HUES48 (cell line): ENCODE measurements around the gene HMG20B.
"Not testable (repeated sequence)": the region's sequence is repeated elsewhere in the genome, so short reads cannot be mapped to it uniquely, and the experiment has no call there.

ENCODE experiments used
- H3K27ac ChIP-seq: one replicate; pipeline ENCODE4 v1.7.0; 2013; ENCODE audit warnings: low read depth, low read length, inconsistent platforms
- H3K27me3 ChIP-seq: 2 replicates; pipeline ENCODE4 v1.6.1; 2013; ENCODE audit warnings: mild to moderate bottlenecking, low read length; ENCODE audit not compliant: control insufficient read depth, insufficient read depth
- H3K36me3 ChIP-seq: 2 replicates; pipeline ENCODE4 v1.6.1; 2013; ENCODE audit warnings: low read length; ENCODE audit not compliant: control insufficient read depth, insufficient read depth
- H3K4me1 ChIP-seq: 2 replicates; pipeline ENCODE4 v1.6.1; 2013; ENCODE audit warnings: mild to moderate bottlenecking, low read length; ENCODE audit not compliant: control insufficient read depth, insufficient read depth
- H3K4me3 ChIP-seq: 2 replicates; pipeline ENCODE4 v1.5.1; 2013; ENCODE audit warnings: mild to moderate bottlenecking, low read depth, low read length
- H3K9ac ChIP-seq: 2 replicates; pipeline ENCODE4 v1.6.1; 2013; ENCODE audit warnings: mild to moderate bottlenecking, low read depth, low read length, moderate library complexity
- H3K9me3 ChIP-seq: 2 replicates; pipeline ENCODE4 v1.6.1; 2013; ENCODE audit warnings: low read length; ENCODE audit not compliant: control insufficient read depth, insufficient read depth

The HMG20B gene

GRCh38 chr19:3557461-3558248 lies 15.1 kb upstream of the HMG20B start, which contains the start of gene MFSD12:
TSS of gene MFSD12 (minus strand) at chr19:3557586. CDS start at chr19:3557403, 183 bp downstream.
- Histone ChIP-seq H3K4me3 (peak within 1 kb of the TSS; percentile 91), H3K9me3 (no peaks in the 10 kb centered on the region), H3K9ac (peak within 1 kb of the TSS; percentile 54; the same call in 1 of the 2 replicates), H3K27ac (no peak within 1 kb of the TSS), H3K27me3 (0 out of 2 replicates have a peak, but pooled peaks cover 6% of the 10 kb centered on the region), H3K4me1 (peaks cover 4% of the 10 kb centered on the region; the same call in 1 of the 2 replicates), H3K36me3 (no peaks in the 10 kb centered on the region)

DNA sequence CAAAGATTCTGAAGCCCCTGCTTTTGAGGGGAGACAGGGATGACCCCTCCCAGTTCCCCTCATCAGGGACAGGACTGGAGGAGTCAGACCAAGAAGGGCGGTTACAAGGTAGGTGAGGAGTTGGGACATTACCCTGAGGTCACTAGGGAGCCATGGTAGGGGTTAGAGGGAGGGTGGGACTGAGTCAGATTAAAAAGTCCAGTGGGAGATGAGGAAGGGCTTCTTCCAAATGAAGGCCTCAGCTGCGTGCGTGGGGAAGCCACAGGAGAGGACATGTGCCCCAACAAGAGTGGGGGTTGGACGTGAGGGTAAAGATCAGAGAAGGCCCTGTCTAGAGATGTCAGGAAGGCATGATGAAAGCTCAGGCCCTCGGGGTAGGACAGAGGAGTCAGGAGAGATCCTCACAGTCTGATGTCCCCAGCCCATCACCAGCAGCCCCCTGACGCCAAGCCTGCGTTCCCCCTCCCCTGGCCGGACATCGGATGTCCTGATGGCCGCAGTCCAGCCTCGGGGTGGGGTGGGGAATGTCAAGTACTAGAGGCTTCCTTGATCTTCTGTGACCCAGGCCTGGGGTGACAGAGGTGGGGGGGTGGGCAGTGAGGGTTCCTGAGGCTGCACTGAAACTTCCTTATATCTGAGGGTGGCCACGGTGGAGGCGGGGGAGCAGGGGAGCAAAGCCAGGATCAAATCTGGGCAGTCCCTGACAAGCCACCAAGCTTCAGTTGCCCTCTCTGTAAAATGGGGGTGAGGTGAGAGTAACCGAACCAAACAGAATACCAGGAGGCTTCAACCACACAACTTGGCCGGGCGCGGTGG lies 8.8 kb upstream of the HMG20B start:
- no peaks in the 10 kb centered on the region for H3K36me3 ChIP-seq
- no peaks in the 10 kb centered on the region for H3K4me1 ChIP-seq
- no peaks in the 10 kb centered on the region for H3K9me3 ChIP-seq
- no peak overlapping the region for H3K4me3 ChIP-seq
- no peak overlapping the region for H3K9ac ChIP-seq
- H3K27me3 ChIP-seq, result no peaks in the 10 kb centered on the region
- H3K27ac ChIP-seq, result no peak overlapping the region

- Histone ChIP-seq H3K27me3 (no peaks in the 10 kb centered on the region), H3K36me3 (no peaks in the 10 kb centered on the region), H3K4me1 (no peaks in the 10 kb centered on the region), H3K4me3 (no peak overlapping the region), H3K27ac (no peak overlapping the region), H3K9me3 (no peaks in the 10 kb centered on the region), H3K9ac (no peak overlapping the region)
Measured at GRCh38 chr19:3565139-3565538, 7.6 kb upstream of the HMG20B start.

GRCh38 chr19:3570042-3570441 lies 2.7 kb upstream of the HMG20B start:
- not testable (repeated sequence) for H3K4me1 ChIP-seq, H3K9ac ChIP-seq, H3K27ac ChIP-seq, H3K27me3 ChIP-seq, H3K9me3 ChIP-seq, H3K4me3 ChIP-seq, H3K36me3 ChIP-seq

DNA sequence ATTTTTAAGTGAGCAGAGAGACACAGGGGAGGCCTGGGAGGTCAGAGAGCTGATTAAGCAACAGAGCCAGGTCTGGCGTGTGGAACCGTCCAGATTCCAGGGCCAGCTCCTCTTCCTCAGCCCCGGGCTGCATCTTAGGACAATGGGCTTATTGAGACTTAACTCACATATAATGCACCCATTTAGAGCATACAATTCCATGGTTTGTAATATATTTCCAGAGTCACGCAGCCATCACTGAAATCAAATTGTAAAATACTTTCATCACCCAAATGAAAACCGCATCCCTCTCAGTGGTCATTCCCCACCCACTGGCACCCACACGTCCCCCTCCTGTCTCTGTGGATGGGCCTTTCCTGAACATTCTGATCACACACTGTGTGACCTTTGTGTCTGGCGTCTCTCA lies 2.1 kb upstream of the HMG20B start:
- peaks cover 4% of the 10 kb centered on the region; the same call in 1 of the 2 replicates for H3K4me1 ChIP-seq
- H3K27me3 ChIP-seq, result no peaks in the 10 kb centered on the region
- H3K27ac ChIP-seq, result no peak overlapping the region
- peaks cover 6% of the 10 kb centered on the region for H3K36me3 ChIP-seq
- H3K4me3 ChIP-seq, result no peak overlapping the region
- no peak overlapping the region for H3K9ac ChIP-seq
- no peaks in the 10 kb centered on the region for H3K9me3 ChIP-seq

DNA sequence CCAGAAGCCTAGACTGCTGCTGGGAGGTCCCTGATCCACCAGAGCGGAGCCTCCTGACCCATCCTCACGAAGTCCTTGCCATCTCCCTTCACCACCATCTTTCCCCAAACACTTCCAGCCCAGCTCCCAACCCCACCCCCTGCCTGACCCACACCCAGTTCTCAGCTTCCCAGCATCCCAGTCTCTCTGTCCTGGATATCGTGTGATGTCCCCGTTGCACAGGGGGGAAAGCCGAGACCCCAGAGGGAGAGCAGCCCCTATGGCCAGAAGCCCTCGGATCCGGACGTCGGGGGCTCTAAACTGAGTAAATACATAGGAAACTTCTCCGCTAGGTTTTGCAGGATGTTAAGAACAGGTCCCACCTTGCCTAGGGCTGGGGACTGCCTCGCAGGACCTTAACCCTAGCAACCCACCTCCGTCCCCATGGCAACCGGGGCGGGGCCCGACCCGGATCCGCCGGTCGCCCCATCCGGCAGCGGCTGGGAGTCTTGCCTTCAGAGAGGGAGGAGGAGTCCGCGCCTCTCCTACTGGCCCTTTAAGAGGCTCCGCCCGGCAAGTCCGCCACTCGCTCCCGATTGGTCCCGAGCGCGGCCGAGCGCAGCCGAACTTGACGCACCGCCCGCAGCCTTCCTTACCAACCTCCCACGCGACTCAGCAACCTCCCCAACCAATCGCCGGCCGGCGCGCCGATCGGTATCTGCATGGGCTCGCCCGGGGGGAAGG lies 451 bp upstream of the HMG20B start:
- H3K9ac ChIP-seq, result no peak overlapping the region
- H3K27me3 ChIP-seq, result no peaks in the 10 kb centered on the region
- peak overlapping the region; percentile 43 for H3K4me3 ChIP-seq
- no peaks in the 10 kb centered on the region for H3K9me3 ChIP-seq
- peaks cover 6% of the 10 kb centered on the region for H3K36me3 ChIP-seq
- H3K4me1 ChIP-seq, result peaks cover 13% of the 10 kb centered on the region
- H3K27ac ChIP-seq, result no peak overlapping the region

DNA sequence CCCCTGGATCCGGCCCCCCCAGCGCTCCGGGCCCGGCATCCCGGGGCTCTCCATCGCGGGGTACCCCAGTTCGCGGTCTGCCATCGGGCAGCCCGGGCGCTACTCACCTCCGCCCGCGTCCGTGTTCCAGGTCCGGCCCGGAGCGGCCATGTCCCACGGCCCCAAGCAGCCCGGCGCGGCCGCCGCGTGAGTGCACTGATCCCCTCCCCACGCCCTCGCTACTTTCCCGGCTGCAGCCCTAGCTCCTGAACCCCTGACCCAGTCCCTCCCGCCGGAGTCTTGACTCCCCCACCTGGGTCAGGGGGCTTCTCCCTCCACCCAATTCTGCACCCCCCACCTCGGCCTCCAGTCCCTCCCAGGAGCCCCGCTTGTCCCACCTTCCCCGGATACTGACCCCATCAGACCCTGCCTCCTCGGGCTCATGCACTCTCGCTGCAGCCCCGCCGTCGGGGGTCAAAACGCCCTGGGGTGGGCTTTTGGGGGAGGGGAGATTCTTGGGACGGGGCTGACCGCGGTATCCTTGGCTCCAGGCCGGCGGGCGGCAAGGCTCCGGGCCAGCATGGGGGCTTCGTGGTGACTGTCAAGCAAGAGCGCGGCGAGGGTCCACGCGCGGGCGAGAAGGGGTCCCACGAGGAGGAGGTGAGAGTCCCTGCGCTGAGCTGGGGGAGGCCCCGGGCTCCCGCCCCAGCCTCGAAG lies 566 bp downstream of the HMG20B start:
- Histone ChIP-seq H3K9ac (no peak overlapping the region; the same call in 1 of the 2 replicates), H3K36me3 (peaks cover 6% of the 10 kb centered on the region), H3K27ac (peak overlapping the region; percentile 75), H3K27me3 (no peaks in the 10 kb centered on the region), H3K4me1 (peaks cover 13% of the 10 kb centered on the region), H3K9me3 (no peaks in the 10 kb centered on the region), H3K4me3 (peak overlapping the region; percentile 85)

GRCh38 chr19:3573858-3574637 lies 1.3 kb downstream of the HMG20B start:
- H3K9ac ChIP-seq, result no peak overlapping the region
- no peaks in the 10 kb centered on the region for H3K9me3 ChIP-seq
- peak overlapping the region; percentile 75 for H3K27ac ChIP-seq
- H3K4me3 ChIP-seq, result peak overlapping the region; percentile 85
- H3K4me1 ChIP-seq, result peaks cover 13% of the 10 kb centered on the region
- H3K27me3 ChIP-seq, result no peaks in the 10 kb centered on the region
- peaks cover 6% of the 10 kb centered on the region for H3K36me3 ChIP-seq

- Histone ChIP-seq H3K9me3 (no peaks in the 10 kb centered on the region), H3K9ac (no peak overlapping the region), H3K36me3 (peaks cover 6% of the 10 kb centered on the region), H3K4me3 (no peak overlapping the region), H3K4me1 (peaks cover 13% of the 10 kb centered on the region), H3K27ac (no peak overlapping the region), H3K27me3 (no peaks in the 10 kb centered on the region)
Measured at GRCh38 chr19:3575260-3575741, 2.6 kb downstream of the HMG20B start.
